GM20431 (cell line): ENCODE results near the gene ITGB5.

Source experiments
- in situ Hi-C: fragments of 300-500 bp; cut with MseI, MboI; formaldehyde crosslinking; loops from one replicate; pipeline ENCODE4 v1.15.0; 2020; ENCODE audit warnings: low sequenced_read_pairs; ENCODE audit not compliant: unreplicated experiment

The ITGB5 gene

DNA sequence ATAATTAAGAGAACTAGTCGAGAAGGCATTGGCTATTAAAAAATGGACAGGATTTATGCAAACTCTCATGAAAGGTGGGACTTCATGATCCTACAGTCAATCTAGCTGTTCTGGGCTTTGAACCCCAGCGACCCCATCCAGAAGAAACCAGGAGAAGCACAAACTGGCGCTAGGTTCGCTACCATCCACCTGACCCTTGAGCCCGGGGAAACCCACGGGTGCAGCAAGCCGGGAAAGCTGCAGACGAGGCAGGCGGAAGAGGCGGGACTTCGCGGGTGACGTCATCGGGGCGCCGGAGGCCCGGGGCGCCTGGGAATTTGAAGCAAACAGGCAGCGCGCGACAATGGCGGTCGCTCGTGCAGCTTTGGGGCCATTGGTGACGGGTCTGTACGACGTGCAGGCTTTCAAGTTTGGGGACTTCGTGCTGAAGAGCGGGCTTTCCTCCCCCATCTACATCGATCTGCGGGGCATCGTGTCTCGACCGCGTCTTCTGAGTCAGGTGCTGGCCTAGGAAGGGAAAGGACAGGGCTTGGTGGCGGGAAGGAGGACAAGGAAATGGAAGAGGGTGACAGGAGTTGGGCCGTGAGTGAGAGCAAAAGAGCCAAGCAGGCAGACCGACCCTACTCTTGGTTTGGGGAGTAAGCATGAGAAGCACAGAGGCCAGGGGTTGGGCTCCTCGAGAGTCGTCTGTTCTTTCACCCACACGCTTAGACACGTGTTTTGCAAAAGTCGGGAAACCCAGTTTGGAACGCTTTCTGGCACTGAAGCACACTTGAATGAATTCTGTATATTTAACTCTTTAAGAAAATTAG is 156.8 kb downstream of the ITGB5 start, which contains the start of gene UMPS:
UMPS (plus strand) TSS at position 324 of the 812 bp plus-strand sequence; CDS start at position 344, 20 bp downstream.
- in situ Hi-C loops = no loop called here

DNA sequence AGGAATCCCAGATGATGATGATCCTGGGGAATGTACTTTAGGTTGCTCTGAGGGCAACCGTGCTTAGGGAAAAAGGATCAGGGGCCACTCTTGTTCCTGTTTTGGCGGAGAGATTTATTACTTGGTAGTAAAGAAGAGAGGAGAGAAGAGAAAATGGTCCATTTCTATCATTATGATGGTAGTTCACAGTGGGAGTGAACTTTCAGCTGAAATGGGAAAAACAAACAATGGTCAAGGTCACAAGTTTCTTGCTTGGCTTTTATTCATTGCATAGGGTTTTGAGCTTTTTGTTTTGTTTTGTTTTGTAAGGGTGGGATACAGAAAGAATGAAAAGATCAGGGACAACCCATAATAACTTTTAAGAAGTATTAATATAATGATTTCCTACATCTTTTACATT is 164.6 kb downstream of the ITGB5 start:
- in situ Hi-C loops = no loop called here

- in situ Hi-C loops = no loop called here
Measured at GRCh38 chr3:124714223-124714853, 172.8 kb downstream of the ITGB5 start.
